ENCODE measurements around the gene ABO.
"Not testable (repeated sequence)": the region's sequence is repeated elsewhere in the genome, so short reads cannot be mapped to it uniquely, and the experiment has no call there.

The ABO gene

DNA sequence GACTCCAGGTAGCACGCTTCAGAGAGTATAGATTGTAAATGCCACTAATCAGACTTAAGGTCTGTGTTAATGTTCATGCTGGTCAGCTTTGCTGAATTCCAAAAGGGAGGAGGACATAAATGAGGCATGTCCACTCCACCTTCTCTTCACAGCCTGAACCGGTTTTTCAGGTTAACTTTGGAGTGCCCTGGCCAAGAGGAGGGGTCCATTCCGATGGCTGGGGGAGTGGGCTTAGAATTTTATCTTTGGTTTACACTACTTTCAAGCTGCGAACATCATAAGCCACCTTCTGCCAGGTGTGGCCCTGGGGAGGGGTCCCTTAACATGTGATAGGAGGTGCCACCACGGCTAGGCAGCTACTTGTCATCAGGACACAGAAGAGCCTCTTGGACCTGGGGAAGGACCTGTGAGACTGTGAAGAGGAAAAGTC is 24.2 kb downstream of the ABO start:
- no peak overlapping the region for H3K4me3 ChIP-seq (ENCODE audit: low read length)
- no peak for TF ChIP-seq ZNF274 (IDR thresholded peaks at IDR 0.05; ENCODE audit: low read depth, low read length)

DNA sequence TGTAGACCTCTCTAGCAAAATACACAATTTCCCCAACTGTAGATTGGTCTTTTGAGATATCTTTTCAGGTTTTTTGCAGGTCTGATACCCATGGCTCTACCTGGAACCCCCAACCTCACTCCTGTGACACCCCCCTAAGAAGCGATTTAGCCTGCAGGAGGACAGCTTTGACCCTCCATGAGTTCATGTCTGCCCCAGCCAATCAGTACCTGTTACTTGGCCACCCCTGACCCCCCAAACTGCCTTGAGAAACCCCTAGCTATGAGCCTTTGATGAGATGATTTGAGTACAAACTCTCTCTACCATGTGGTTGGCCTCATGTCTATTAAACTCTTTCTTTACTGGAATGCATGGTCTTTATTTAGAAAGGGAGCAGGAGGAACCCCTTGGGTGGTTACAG is 25.7 kb downstream of the ABO start:
- no peak for TF ChIP-seq ZNF274 (IDR thresholded peaks at IDR 0.05; ENCODE audit: low read depth, low read length)

DNA sequence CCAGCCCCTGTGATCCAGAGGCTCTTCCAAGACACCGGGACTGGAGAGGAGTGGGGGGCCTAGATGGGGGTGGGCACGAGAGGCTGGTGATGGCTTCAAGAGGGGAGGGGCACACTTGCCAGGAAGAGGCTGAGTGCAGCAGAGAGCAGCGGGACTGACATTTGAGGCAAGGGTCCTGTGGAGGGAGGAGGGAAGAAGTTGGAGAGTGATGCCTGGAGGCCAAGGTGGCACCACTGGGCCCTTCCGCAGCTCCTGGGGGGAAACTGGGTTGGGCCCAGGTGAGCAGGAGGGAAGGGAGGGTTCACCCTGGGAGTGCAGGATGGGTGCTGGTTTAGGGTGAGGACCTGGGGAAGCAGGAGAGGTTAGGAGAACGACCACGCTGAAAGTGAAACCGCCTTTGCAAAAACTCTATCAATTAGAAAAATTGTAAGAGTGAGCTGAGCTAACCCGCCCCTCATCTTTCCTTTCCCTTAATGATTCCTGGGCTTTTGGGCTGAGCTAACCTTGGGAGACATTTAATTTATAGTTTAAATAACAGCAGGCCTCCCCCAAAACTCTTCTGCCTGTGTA is 26.2 kb downstream of the ABO start:
- TF ChIP-seq ZNF274 (IDR thresholded peaks at IDR 0.05; ENCODE audit: low read depth, low read length), result no peak

More for the DNA sequence above, 25.7 kb downstream of the ABO start:
- no peak overlapping the region for H3K4me3 ChIP-seq (ENCODE audit: low read length)

DNA sequence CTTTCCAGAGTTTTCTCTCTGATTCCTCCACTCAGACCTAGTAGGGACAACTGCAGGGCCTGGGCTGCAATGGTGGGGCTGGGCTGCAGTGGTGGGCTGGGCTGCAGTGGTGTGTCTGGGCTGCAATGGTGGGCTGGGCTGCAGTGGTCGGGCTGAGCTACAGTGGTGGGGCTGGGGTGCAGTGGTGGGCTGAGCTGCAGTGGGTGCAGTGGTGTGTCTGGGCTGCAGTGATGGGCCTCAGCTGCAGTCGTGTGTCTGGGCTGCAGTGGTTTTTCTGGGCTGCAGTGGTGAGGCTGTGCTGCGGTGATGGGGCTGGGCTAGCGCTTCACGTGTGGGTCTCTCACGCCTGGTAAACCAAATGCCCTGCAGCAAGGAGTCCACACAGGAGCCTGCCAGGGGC is 27.4 kb downstream of the ABO start:
- H3K4me3 ChIP-seq (ENCODE audit: low read length), result no peak overlapping the region

More for the DNA sequence above, 26.2 kb downstream of the ABO start:
- no peak overlapping the region for H3K4me3 ChIP-seq (ENCODE audit: low read length)

DNA sequence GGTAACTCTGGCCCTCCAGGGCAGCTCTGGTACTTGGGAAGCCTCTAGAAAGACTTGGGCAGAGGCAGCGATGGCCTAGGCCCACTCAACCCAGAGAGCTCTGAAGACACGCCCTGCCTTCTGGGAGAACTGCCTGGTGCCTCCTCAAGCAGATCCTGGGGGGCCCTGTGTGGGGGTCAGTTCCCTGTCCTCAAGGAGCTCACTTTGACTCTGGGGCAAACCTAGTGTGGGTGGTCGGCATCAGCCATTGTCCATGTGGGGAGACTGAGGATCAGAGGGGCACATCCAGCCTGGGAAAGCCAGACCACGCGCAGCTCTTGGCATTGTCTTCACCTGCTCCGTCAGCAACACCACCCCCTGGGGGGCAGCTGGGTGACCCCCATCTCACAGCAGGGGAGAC is 28.0 kb downstream of the ABO start:
- no peak overlapping the region for H3K4me3 ChIP-seq (ENCODE audit: low read length)
- TF ChIP-seq ZNF274 (IDR thresholded peaks at IDR 0.05; ENCODE audit: low read depth, low read length), result no peak

More for the DNA sequence above, 27.4 kb downstream of the ABO start:
- TF ChIP-seq ZNF274 (IDR thresholded peaks at IDR 0.05; ENCODE audit: low read depth, low read length), result no peak

DNA sequence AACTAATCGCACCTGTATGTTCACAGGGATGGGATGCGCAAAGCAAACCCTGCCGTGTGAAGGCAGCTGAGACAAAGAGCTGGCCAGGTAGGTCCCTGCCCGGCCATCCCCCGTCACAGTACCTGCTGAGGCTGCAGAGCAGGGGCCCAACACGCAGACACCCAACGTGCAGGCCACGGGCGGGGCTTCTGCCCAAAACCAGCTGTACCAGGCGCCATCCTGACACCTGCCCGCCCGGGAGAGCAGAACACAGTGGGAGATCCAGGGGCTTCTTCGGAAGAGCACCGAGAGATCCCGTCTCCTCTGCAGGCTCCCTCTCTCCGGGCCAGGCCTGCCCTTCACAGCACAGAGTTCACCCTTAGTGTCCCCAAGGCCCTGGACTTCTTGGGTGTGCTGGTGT is 28.4 kb downstream of the ABO start:
- no peak overlapping the region for H3K4me3 ChIP-seq (ENCODE audit: low read length)
- no peak for TF ChIP-seq ZNF274 (IDR thresholded peaks at IDR 0.05; ENCODE audit: low read depth, low read length)

DNA sequence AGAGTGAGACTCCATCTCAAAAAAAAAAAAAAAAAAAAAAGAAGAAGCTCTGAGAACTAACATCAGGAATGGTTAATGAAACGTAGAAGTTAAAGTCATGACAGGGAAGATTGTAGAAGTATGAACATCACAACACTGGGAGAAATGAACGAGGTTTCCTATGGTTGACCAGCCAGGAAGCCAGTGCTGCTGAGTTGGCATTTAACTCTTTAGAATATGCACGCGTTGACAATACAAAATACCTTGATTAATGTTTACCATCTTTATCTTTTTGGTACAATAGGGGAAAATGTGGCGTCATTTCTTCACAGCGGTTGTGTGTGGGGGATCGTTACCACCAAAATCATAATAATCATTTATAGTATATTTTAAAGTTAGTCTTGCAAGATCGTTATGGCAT is 32.0 kb downstream of the ABO start:
- no peak for TF ChIP-seq ZNF274 (IDR thresholded peaks at IDR 0.05; ENCODE audit: low read depth, low read length)

DNA sequence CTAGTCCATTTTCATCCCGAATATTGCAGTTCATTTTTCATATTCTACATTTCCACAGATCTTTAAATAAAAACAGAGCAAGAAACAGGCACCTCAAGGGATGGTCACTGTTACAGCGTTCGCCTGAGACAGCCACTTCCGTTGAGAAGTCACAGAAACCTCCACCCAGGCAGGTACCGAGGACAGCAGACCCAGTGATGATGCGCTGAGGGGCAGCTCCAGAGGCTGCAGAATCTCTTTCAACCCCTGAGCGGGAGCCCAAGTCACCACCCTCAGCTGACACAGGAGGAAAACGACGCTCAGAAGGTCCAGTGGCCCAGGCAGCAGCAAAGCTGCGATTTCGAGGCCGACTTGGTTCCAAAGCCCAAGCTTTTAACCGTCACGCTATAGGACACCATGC is 32.8 kb downstream of the ABO start:
- TF ChIP-seq ZNF274 (IDR thresholded peaks at IDR 0.05; ENCODE audit: low read depth, low read length), result no peak
- no peak overlapping the region for H3K4me3 ChIP-seq (ENCODE audit: low read length)

More for the DNA sequence above, 32.0 kb downstream of the ABO start:
- no peak overlapping the region for H3K4me3 ChIP-seq (ENCODE audit: low read length)

DNA sequence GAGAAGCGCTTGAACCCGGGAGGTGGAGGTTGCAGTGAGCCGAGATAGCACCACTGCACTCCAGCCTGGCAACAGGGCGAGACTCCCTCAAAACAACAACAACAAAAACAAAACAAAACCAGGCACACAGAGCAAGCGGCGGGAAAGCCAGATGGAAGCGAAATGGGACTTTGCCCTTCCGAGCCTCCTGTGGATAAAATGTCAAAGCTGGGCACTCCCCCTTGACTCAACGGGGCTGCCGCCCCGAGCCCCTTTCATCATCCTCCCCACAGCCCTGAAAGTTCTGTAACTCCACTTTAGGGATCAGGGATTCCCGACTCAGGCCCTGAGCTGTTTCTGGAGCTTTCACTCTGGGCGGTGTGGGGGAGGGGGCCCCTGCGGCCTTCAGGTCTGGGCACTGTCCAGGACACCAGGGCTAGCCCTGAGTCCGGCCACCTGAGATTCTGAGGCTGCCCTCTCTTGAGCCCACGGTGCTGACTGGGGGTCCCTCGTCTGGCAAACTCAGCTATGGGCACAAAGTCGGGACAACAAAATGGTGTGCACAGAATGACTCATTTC is 35.4 kb downstream of the ABO start:
- TF ChIP-seq ZNF274 (IDR thresholded peaks at IDR 0.05; ENCODE audit: low read depth, low read length), result no peak
- no peak overlapping the region for H3K4me3 ChIP-seq (ENCODE audit: low read length)

DNA sequence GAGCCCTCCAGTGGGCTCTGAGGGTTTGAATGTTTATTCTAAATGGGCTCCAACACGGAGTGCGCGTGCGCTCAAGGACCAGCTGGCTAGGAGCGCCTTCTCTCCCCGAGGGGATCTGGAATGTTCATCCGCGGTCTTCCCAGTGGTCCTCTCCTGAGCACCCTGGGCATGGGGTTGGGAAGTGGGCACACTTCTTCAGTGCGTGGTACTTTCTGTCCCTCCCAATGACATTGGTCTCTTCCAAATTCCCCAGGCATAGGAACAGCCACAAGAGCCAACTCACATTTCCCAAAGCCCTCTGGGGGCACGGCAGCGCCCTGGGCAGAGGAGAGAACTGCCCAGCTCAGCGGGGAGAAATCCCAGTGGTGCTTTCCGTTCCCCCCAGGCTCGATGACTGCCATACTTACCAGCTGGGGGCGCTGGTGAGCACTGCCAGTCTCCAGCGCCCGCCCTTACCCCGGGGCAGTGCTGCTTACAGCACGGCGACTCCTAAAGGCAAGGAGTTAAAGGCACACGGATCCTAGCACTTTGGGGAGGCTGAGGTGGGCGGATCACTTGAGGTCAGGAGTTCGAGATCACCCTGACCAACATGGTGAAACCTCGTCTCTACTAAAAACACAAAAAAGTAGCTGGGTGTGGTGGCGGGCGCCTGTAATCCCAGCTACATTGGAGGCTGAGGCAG is 36.0 kb downstream of the ABO start:
- H3K4me3 ChIP-seq (ENCODE audit: low read length), result no peak overlapping the region
- TF ChIP-seq ZNF274 (IDR thresholded peaks at IDR 0.05; ENCODE audit: low read depth, low read length), result no peak

DNA sequence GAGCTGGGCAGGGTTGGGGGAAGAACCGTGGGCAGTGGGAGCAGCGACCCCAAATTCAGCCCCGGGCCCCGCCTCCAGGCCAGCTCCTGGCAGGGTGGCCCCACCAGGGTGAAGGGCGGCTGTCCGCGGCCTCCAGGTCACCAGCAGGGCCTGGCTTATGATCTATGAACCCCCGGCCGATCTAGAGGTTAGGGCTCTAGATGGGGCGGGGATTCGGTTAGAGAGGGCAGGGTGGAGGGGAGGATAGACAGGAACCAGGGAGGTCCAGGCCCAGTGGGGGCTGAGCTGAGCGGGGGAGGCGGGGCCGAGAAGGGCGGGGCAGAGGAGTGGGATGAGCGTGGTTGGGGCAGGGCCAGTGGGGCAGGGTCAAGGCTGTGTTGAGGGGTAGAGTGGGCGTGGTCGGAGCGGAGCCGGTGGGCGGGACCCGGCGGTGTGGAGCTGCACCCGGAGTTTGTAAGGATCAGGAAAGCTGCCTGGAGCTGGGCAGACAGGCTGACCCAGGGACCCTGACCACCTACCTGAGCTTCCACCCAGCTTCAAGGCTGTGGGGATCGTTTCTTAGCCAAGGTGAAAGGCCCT is 36.6 kb downstream of the ABO start:
- no peak overlapping the region for H3K4me3 ChIP-seq (ENCODE audit: low read length)
- TF ChIP-seq ZNF274 (IDR thresholded peaks at IDR 0.05; ENCODE audit: low read depth, low read length), result no peak

DNA sequence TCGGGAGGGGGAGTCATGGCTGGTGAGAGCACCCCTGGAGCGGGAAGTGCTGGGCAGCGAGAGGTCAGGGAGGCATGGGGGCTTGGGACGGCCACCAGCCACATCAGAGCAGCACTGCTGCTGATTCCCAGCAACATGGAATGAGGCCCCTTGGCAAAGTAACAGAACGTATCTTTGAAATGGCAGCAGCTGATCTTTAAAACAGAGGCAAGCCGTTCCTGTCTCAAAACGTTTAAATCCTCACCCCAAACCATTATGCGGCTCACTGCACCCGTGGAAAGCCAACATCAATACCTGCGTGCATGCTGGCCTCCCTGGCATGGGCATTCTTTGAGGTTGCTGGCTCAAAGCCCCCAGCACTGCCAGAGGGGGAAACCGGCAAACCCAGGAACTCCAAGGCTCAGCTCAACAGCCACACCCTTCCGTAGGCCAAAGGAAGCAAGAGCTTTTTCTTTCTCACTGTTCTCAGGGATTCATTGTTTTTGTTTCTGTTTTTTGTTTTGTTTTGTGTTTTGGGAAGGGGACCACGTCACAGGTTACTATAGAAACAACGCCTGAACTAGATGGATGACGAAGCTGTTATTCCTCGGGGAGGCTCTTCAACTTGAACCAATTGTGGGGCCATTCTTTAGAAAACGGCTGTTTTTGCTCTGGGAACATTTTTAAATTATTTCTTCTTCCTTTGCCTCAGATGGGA is 37.8 kb downstream of the ABO start:
- no peak overlapping the region for H3K4me3 ChIP-seq (ENCODE audit: low read length)
- no peak for TF ChIP-seq ZNF274 (IDR thresholded peaks at IDR 0.05; ENCODE audit: low read depth, low read length)

DNA sequence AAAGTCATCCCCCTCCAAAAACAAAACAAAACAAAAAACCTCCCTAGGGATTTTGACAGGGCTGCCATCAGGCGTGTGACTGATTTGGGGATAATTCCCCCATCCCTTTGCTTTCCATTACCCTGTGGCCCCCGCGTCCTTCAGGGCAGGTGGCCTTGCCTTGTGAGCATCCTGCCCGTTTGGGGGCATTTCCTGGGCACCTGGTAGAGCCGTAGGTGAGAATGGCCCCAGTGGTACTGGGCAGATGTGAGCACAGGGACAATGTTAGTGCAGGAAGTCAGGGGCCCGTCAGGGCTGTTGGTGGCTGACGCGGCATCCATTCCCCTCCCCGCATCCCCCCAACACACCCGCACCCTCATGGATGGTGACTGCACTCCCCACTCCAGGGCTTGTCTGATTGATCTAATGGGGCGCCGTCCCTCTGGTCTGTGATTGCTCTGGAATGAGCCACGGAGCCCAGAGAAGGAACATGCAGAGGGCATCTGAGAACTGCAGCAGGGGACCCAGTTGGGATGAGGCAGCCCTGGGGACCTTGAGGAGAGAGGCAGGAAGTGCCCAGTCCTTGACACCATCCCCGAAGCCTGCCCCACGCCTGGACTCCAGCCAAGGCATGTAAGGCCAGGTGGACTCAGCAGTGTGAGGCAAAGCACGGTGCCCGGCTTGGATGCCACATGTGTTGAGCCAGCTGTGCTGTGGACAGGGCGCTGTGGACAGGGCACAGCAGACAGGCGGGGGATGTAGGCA is 38.5 kb downstream of the ABO start:
- not testable (repeated sequence) for H3K4me3 ChIP-seq (ENCODE audit: low read length)

All from GM08714 (cell line).